Stomach (tissue), 9 donors: ENCODE results near the gene NXN. TPM values are rescaled to one million over a fixed set of nuclear protein-coding genes. Genes with fewer than 3 reads are reported as not detected.
A peak's percentile ranks its signal among the peaks of the same experiment; 100 is the strongest.

Experiments used
- DNase-seq, 2 donors: peaks; one replicate each; pipeline versions ENCODE4 v3.0.0 to v3.0.0-alpha.2; 2013 to 2019
- H3K27ac ChIP-seq, 5 donors: fragments of 200-600 bp in 4 of 5; sonication (generic) in 4 of 5; one replicate each; pipeline ENCODE4 v1.5.1; 2013 to 2019; ENCODE audit warnings: mild to moderate bottlenecking in 1 of 5, moderate library complexity in 1 of 5
- H3K27me3 ChIP-seq, 3 donors: fragments of 200-600 bp; sonication (generic); one replicate each; pipeline ENCODE4 v1.5.1; 2017 to 2019; ENCODE audit warnings: mixed run types in 1 of 3
- H3K36me3 ChIP-seq, 4 donors: fragments of 200-600 bp; sonication (generic); 1 replicate in 3 of 4; 2 replicates in 1 of 4; pipeline ENCODE4 v1.5.1; 2016 to 2019
- H3K4me1 ChIP-seq, 4 donors: fragments of 200-600 bp; sonication (generic); one replicate each; pipeline ENCODE4 v1.5.1; 2016 to 2019
- H3K4me3 ChIP-seq, 4 donors: fragments of 200-600 bp; sonication (generic) in 3 of 4; one replicate each; pipeline ENCODE4 v1.5.1; 2016 to 2019; ENCODE audit warnings: mild to moderate bottlenecking in 1 of 4
- H3K9me3 ChIP-seq, 4 donors: fragments of 200-600 bp; sonication (generic); one replicate each; pipeline ENCODE4 v1.5.1; 2016 to 2019
- CTCF ChIP-seq, 7 experiments: fragments of 450-650 bp in 4 of 7; fragments of 200-600 bp in 3 of 7; sonication (generic) in 3 of 7; IDR thresholded peaks; one replicate each; pipeline ENCODE4 v1.5.1; 2016 to 2019; ENCODE audit warnings: antibody characterized with exemption in 7 of 7, control low read depth in 2 of 7, mild to moderate bottlenecking in 1 of 7
- EP300 ChIP-seq: sonication (generic); formaldehyde crosslinking; IDR thresholded peaks from one replicate; pipeline ENCODE4 v1.6.1; 2017; ENCODE audit warnings: antibody characterized with exemption
- POLR2A ChIP-seq, 4 donors: fragments of 450-650 bp; IDR thresholded peaks; one replicate each; pipeline ENCODE4 v1.6.1; 2016; ENCODE audit warnings: antibody characterized with exemption in 4 of 4, control low read depth in 2 of 4, mild to moderate bottlenecking in 1 of 4, moderate library complexity in 1 of 4
- POLR2AphosphoS5 ChIP-seq, 3 donors: sonication (generic); formaldehyde crosslinking; IDR thresholded peaks; one replicate each; pipeline ENCODE4 v1.6.1; 2016; ENCODE audit warnings: antibody characterized with exemption in 3 of 3
- WGBS, 5 donors: extraction: QIAGEN DNeasy Blood & Tissue Kit in 3 of 5; methylation state at CpG; one replicate each; pipeline versions ENCODE4 v1.1.5 to v1.1.7; 2013 to 2018; 5-methylcytosine and 5-hydroxymethylcytosine counted together
- intact Hi-C: fragments of 100-400 bp; cut with DNase I; formaldehyde crosslinking; loops from one replicate; pipeline ENCODE4 v1.15.1; 2023; ENCODE audit warnings: low total_unique reads
- polyA plus RNA-seq, 3 donors: library from polyadenylated mRNA; stranded (reverse); fragments of 200-250 nt; gene quantifications; one replicate each; pipeline ENCODE4 v1.2.3, GENCODE V29; 2013
- total RNA-seq, 5 donors: library from RNA; depleted of rRNA; stranded (reverse); fragments of >200 nt; gene quantifications; one replicate each; pipeline versions ENCODE4 v1.1.0 to v1.2.3, GENCODE V29; 2014 to 2016
- donor health status: healthy with polysubstance abuse.
- donor health status: Bipolar disorder and iron deficiency.
- donor health status: healthy.

The NXN gene
- total and polyA plus RNA-seq, 8 donors, result 17.9 to 47.8 (median 25.1) TPM

- Histone ChIP-seq H3K27me3 (peaks cover 0 to under 1% (median 0%) of the 10 kb centered on the region in 3 donors), H3K4me3 (peak overlapping the region in 2 of 4 donors; percentile 3 to 18), H3K36me3 (no peaks in the 10 kb centered on the region), H3K9me3 (no peaks in the 10 kb centered on the region), H3K27ac (peak overlapping the region; percentile 34 to 89 (median 84)), H3K4me1 (peaks cover 14 to 72% (median 44%) of the 10 kb centered on the region in 4 donors)
- TF ChIP-seq POLR2AphosphoS5 (IDR thresholded peaks at IDR 0.05) (peak in 2 of 3 donors; percentile 16 to 59), CTCF (IDR thresholded peaks at IDR 0.05) (no peak)
- 57 to 77% (median 73%) methylated on average over 29 to 30 of the region's 30 CpGs for WGBS, 5 donors
- intact Hi-C loops, result no loop called here
- peak in 1 of 2 donors; percentile 69 for DNase-seq
Measured at GRCh38 chr17:850851-851763, 128.5 kb downstream of the NXN start.

- no peaks in the 10 kb centered on the region for H3K9me3 ChIP-seq
- peak overlapping the region in 2 of 4 donors; percentile 3 to 18 for H3K4me3 ChIP-seq
- TF ChIP-seq EP300 (no peak), POLR2AphosphoS5 (IDR thresholded peaks at IDR 0.05) (no peak), POLR2A (IDR thresholded peaks at IDR 0.05) (no peak), CTCF (IDR thresholded peaks at IDR 0.05) (no peak)
- H3K36me3 ChIP-seq, result no peaks in the 10 kb centered on the region
- 71 to 84% (median 77%) methylated on average over 25 of the region's 25 CpGs for WGBS, 5 donors
- no peak for DNase-seq
- peaks cover 8 to 64% (median 41%) of the 10 kb centered on the region in 4 donors for H3K4me1 ChIP-seq
- H3K27me3 ChIP-seq, result peaks cover 0 to 8% (median 0%) of the 10 kb centered on the region in 3 donors
- intact Hi-C loops, result no loop called here
- peak overlapping the region in 4 of 5 donors; percentile 77 to 89 (median 84) for H3K27ac ChIP-seq
Measured at GRCh38 chr17:850086-850850, 129.3 kb downstream of the NXN start.

GRCh38 chr17:848402-848801 lies 131.2 kb downstream of the NXN start:
- no peaks in the 10 kb centered on the region for H3K9me3 ChIP-seq
- no peak overlapping the region for H3K4me3 ChIP-seq
- H3K27me3 ChIP-seq, result peaks cover 0 to 8% (median 0%) of the 10 kb centered on the region in 3 donors
- no peak for TF ChIP-seq EP300
- no peak for TF ChIP-seq POLR2AphosphoS5 (IDR thresholded peaks at IDR 0.05)
- TF ChIP-seq POLR2A (IDR thresholded peaks at IDR 0.05), result no peak
- TF ChIP-seq CTCF (IDR thresholded peaks at IDR 0.05), result no peak
- peaks cover 6 to 60% (median 39%) of the 10 kb centered on the region in 4 donors for H3K4me1 ChIP-seq
- peak overlapping the region; percentile 3 to 89 (median 77) for H3K27ac ChIP-seq
- intact Hi-C loops, result no loop called here
- 58 to 76% (median 68%) methylated on average over 11 of the region's 11 CpGs for WGBS, 5 donors
- no peak for DNase-seq
- H3K36me3 ChIP-seq, result no peaks in the 10 kb centered on the region
